NCI-H128 (cell line): ENCODE measurements around the gene GAS6.

Experiments used
- DNase-seq: peaks from one replicate; lab custom pipeline; 2025; ENCODE audit not compliant: unreplicated experiment; lab: John Stamatoyannopoulos, UW

The GAS6 gene

DNA sequence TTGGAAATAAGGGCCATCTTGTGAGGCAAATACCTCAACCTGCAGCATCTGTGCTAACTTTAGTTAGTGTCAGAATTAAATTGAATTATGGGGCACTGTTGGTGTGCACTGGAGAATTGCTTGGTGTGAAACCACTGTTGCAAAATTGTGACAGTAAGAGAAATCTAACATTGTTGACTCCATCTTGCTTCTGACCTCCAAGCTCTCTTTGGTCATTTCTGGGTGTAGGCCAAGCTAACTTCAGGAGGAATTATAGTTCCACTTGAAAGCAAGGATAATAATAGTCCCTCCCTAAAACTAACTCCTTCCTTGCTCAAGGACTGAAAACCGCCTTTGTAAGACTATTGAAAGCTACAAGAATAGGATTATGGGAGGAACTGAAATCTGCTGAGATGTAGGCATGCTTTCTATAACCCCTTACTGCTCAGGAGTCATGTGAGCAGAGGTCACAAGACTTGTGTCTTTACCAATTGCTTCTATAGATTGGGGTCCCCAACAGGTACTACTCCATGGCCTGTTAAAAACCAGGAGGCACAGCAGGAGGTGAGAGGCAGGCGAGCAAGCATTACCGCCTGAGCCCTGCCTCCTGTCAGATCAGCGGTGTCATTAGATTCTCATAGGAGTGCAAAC is 24.9 kb upstream of the GAS6 start:
- no peak for DNase-seq

DNA sequence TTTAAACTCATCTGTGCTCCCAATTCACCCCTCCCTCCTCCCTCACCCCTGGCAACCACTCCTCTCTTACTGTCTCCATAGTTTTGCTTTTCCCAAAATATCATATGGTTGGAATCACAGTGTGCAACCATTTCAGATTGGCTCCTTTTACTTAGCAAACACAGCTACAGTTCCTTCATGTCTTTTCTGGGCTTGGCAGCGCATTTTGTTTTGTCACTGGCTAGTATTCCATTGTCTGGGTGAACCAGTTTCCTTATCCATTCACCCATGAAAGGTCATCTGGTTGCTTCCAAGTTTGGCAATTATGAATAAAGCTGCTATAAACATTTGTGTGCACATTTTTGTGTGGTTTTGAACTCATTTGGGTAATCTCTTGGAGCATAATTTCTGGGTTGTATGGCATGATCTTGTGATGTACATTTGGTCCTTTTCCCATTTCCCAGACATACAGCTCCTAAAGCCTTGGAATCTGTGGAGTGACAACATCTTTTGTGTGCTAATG is 23.9 kb upstream of the GAS6 start:
- no peak for DNase-seq

DNA sequence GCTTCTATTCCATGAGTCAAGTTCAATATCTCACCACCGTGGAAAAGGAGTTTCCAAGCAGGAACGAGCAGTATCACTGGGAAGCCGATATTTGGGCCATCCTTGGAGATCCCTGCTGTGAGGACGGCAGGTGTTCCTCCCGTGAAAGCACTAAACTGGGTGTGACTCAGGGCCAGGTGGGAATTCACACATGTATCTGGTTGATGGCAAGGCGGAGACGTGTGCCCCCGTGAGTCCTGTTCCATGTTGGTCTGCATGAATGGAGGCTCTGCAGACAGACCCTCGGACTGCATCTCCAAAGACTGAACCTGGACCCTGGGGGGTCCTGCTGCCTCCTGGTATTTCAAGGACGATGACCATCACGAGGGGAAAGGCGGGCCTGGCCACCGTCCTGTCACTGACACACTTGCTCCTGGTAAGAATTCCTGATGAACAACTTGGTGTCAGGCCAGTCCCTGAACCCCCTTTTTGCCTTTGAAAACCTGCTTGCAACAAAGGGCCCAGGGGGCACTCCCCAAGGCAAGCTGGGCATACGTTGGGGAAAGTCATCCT is 22.8 kb upstream of the GAS6 start:
- DNase-seq, result no peak

DNA sequence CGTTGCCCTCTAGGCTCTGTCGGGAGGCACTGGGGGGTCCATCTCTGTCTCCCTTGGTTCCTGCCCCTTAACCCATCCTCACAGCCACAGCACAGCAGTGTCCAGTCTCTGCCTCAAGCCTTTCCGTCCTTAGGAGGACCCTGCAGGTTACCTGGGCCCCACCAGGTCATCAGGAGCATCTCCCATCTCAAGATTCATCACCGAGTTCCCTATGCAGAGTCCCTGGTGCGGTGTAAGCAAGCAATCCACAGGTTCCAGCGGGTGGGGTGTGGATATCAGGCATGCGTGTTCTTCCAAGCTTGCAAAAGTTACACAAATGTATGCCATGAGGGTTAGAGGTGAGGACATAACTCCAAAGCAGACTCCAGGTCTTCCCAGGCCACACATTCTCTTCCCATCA is 20.9 kb upstream of the GAS6 start:
- no peak for DNase-seq

DNA sequence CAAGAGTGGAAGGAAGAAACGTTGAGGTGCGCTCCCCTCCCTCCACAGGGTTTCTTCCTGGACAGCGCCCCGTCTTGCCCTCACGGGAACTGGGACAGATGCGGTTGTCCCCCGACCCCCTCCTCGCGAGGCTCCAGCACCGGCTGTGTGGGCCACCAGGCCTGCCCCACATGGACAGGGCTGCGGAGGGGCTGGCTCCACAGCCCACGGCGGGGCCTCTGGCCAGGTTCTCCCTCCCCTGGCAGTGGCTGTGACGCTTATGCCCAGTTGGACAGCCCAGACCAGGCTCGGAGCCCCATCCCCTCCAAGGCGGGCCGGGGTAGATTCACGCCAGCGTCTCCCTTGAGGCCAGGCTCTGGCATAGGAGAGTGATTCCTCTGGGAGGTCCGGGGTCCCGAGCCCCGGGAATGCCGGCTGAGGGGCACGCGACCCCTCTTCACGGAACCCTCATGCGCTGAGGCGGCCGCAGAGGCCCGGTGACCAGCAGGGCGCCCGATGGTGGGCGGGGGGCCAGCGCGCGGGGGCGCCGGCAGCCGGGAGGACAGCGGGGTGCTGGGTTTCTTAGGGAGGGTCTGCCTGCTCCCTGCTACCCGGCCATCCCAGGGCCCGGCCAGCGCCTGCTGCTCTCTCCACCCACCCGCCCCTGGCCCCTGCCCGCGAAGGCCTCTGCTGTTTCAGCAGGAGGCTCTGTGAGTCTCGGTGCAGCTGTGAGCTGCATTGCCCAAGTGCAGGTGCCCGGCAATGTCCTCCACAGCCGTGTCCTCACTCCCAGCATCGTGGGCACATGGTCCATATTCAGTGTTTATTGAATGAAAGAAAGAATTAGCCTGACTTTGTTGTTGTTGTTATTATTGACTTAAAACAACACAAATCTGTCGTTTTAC is 20.3 kb upstream of the GAS6 start:
- DNase-seq, result no peak

DNA sequence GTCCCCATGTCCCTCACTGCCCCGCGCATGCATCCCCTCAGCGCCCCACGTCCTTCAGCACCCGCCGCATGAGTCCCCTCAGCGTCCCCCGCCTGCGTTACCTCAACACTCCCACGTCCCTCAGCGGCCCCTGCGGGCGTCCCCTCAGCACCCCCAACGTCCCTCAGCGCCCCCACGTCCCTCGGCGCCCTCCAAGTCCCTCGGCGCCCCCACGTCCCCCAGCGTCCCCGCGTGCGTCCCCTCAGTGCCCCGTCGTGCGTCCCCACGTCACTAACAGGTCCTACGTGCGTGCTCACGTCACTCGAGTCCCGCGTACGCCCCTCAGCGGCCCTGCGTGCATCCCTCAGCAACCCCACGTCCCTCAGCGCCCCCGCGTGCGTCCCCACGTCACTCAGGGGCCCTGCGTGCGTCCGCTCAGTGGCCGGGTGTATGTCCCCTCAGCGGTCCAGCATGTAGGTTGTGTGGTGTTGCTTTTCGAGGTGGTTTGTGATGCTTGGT is 19.5 kb upstream of the GAS6 start:
- no peak for DNase-seq

DNA sequence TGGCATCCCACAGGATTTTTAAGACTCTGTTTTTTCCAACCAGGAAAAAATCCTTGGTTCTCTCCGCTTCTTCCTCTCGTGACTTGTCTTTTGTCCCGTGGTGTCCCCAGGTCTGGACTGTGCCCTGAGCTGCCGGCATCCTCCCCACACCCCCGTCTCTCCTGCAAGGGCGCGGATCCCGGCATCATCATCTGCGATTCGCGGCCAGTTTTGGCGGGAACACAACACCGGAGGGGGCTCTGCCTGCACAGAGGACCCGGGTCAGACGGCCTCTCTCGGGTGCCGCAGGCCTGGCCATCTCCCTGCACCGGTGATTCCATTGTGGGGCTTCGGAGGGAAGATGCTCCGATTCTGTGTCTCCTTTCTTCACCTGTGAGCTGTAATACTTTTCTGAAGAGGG is 18.8 kb upstream of the GAS6 start:
- DNase-seq, result no peak

DNA sequence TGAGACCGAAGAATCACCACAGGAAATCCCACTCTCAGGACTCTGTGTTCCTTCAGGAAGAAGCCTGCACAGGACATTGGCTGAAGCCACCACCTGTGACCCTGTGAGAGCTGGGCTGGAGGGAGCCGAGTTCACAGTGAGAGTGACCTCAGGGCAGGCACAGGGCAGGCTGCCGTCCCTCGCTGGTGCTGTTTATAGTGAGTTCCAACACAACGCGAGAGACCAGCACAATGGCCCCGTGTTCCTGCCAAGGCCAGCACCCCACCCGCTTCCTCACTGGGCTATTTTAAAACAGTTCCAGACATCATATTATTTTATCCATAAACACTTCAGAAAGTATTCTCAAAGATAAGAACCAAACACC is 18.4 kb upstream of the GAS6 start:
- DNase-seq, result no peak

DNA sequence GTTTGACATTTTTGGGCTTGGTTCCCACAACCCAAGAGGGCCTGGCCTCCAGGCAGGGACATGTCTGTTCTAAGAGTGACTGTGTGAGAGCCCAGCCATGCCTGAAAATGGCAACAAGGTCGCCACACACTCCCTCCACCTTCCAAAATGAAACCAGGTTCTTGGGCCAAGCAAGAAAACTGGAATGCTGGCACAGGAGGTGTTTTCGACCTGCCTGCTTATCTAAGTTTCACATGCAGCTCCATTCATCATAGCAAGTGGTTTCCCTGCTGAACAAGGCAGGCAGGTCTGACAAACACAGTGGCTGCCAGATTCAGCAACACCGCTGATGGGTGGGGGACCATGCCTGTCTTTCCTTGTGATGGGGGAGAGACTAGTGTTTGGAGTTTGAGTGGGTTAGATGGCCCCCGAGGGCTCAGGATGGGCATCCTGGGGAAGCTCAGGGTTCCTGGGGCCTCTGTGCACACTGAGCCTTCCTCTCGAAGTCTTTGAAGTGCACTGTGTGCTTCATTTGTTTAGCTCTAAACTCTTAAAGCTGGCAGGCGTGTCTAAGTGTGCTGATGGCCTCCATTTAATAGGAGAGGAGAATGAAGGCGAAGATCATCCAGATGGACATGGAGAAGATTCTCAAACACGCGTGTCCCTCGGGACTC is 17.9 kb upstream of the GAS6 start:
- DNase-seq, result no peak

DNA sequence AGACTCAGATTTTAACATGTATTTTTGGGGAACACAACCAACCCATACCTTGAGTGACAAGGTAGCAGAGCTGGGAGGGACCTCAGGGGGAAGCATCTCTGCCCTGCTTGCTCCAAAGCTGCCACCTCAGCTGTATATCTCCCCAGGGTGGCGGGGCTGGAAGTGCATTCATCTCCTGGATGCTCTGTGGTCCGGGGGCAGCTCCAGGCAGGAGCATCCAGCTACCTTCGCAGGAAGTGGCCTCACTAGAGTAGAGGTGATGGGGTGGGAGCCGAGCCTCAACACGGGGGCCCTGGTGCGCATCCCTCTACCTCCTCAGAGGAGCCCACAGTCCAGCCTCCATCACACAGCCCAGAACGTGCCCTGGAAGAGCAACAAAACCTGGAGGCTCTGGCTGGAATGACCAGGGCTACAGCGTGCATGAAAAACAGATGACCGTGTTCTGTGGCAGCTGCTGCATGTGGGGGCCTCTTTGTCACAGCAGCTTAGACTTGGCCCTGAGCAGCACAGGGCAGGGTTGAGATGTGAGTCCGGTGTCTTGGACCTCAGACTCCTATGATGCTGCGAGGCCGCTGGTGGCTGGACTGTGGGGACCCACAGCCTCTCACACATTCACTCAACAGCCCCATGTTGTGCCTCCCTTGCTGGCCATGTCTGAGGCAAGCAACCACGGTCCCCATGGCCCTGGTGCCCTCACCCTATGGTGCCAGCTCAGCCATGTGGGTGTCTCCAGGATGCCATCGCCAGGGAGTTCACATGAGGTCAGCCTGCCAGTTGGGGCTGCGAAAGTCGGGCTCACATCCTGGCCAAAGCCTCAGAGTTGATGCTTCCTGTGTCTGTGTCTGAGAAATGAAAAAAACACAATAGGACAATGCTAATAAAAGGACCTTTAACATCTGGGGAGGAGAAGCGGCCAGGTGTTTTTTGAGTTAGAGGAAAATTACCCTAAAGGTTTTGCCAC is 17.1 kb upstream of the GAS6 start:
- no peak for DNase-seq

DNA sequence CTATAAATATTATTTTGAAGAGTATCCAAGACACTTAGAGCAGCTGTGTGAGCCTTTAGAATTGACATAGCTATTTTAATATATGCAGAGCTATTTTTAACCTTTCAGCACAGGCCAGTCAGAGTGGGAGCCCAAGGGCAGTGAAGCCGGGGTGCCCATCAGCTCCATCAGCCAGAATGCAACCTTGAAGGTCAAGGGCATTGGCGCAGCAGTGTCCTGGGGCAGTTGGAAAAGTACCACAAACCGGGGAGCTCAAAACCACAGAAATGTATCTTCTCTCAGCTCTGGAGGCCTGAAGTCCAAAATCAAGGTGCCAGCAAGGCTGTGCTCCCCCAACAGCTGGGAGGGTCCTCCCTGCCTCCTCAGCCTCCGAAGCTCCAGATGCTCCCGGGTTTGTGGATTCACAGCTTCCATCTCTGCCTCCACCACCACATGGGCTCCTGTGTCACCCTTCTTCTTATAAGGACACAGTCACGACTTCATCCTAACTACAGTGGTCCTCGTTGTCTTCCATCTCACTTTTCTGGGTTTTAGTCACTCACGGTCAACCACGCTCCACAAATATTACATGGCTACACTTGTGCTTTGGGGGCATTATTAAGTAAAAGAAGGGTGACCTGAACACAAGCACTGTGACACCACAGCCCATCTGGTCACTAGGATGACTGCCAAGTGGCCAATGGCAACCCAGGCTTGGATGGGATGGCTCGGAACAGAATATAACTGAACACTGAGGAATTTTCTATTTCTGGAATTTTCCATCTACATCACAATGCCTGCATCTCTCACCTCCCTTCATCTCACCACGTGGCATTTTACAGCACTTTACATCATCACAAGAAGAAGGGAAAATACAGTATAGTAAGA is 15.9 kb upstream of the GAS6 start:
- DNase-seq, result no peak

DNA sequence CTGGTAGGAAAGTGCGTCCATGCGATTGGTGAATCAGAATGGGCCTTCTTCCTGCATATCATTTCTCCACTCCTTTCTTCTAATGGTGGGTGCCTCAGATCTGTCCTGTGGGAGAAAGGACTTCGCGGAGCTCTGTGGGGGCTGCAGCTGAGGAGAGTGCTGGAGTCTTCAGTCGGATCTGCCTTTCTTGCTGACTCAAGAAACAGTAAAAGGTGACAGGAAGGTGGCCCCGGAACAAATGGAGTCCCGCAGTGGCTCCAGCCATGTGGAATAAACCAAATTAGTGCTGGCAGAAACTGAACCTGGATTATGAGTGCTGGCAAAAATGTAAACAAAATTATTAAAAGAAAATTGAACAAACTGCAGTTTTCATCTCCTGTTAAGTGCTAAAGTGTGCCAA is 15.1 kb upstream of the GAS6 start:
- no peak for DNase-seq

DNA sequence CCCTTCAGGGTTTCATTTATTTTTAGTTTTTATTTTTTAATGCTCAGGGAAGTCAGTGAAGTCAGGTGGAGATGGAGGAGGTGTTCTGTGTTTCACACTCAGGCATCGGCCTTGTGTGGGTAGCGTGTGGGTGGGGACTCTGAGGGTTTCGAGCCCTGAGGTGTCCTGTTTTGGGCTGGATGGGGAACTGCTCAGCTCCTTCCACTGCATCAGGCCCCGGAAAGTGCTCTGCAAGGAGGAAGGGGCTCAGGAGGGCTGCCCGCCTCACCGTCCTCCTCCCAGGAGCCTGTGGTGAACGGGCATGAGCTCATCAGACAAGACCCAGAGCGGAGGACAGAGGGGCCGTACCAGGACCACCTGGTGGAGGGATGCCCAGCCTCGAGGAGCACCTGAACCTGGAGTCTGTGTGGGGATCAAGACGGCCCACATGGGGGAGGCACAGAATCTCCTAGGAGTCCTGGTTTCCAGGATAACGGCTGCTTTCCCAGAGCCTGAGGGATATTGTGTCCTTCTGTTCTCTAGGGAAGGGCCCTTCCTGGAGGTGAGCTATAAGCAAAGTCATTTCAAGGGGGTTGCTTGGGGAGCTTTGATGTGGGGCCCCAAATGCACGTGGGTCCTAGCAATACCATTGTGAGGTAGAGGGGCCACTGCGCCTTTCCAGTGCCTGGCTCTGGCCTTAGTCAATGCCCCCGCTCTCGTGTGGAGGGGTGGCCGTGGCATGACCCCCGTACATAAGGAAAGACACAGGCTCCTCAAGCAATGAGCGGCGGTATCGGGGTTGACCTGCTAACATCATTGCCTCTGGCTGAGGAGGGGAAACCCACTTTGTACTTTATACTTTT is 13.5 kb upstream of the GAS6 start:
- no peak for DNase-seq

DNA sequence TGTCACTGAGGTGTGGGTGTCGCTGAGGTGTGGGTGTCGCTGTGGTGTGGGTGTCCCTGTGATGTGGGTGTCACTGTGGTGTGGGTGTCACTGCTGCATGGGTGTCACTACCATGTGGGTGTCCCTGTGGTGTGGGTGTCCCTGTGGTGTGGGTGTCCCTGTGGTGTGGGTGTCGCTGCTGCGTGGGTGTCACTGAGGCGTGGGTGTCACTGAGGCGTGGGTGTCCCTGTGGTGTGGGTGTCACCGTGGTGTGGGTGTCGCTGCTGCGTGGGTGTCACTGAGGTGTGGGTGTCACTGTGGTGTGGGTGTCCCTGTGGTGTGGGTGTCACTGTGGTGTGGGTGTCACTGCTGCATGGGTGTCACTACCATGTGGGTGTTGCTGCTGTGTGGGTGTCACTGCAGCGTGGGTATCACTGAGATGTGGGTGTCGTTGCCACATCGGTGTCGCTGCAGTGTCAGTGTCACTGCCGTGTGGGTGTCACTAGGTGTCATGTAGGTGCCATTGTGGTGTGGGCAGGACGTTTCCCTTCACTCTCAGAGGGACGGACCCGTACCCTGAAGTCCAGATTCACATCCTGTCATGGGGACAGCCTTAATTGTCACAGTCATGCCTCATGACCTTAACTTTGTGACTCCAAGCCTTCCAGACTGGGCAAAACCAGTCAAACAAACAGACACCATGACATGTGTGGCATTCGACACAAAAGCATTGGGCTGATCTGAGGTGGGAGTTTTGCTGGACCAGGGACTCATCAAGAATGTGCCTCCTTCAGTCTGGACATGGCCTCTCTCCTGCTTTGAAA is 12.7 kb upstream of the GAS6 start:
- DNase-seq, result no peak

DNA sequence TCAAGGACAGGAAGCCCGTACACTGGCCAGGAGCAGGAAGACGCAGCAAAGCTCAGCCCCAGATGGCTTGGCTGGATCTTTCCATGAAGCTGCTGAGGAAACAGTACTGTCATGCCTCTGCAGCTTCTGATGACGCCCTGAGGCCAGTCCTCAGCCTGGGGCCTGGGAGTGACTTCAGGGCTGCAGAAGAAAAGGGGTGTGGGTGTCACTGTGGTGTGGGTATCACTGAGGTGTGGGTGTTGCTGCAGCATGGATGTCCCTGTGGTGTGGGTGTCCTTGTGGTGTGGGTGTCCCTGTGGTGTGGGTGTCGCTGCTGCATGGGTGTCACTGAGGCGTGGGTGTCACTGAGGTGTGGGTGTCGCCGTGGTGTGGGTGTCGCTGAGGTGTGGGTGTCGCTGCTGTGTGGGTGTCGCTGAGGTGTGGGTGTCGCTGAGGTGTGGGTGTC is 12.0 kb upstream of the GAS6 start:
- no peak for DNase-seq

DNA sequence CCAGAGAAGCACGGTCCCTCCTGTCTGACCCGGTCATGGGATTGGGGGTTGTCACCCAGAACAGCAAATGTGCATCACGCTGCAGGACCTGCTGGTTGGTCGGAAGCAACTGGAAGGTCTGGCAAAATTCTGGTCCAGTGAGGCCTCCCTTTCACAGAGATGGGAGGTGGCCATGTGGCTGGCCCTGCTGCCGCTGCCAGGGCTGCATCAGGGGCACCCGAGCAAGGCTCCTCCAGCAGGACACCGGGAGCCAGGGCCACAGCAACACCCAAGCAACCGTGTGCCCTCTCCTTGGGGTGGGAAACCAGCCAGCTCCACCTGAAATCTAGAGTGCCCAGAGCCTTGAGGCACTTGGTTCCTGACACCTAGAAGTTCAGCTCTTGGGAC is 11.5 kb upstream of the GAS6 start:
- DNase-seq, result no peak

DNA sequence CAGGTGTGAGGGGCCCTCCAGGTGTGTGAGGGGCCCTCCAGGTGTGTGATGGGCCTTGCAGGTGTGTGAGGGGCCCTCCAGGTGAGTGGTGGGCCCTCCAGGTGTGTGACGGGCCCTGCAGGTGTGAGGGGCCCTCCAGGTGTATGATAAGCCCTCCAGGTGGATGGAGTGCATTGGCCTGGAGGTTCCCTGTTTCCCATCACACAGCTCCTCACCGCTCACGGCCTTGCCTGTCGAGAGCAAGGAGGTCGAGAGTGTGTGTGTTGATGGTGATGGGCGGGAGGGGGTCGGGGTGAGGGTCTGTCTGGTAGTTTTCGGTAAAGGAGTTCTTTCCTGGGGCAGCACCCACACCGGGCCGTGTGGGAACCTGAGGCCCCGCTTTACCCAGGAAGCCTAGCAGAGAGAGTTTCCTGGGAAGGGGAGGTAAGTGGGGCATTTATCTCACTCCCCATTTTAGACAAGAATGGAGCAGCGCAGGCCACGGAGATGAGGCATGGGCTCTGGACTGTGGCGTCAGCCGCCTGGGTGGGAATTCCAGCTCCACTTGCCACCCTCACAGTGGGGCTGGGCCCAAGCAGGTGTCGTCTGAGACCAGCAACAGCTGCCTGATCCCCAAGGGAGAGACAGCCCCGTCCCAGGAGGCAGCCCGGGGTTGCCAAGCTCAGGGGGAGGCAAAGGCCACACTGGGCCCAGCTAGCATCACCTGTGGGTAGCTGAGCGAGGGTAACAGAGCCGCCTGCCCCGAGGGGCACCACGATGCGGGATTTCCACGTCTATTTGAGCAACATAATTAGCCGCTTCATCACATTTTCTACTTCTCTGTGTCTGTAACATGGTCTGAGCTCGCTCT is 10.9 kb upstream of the GAS6 start:
- no peak for DNase-seq
